Mesenteric fat pad (tissue), 1 donor: ENCODE data around the gene TBC1D23. TPM values are rescaled to one million over a fixed set of nuclear protein-coding genes. Genes with fewer than 3 reads are reported as not detected.
"Not testable (repeated sequence)": the region's sequence is repeated elsewhere in the genome, so short reads cannot be mapped to it uniquely, and the experiment has no call there.

Source experiments
- DNase-seq: peaks from one replicate; pipeline ENCODE4 v3.0.0-alpha.2; 2020; ENCODE audit warnings: low spot score
- long read RNA-seq: library from polyadenylated mRNA; unstranded; transcript quantifications from one replicate; pipeline ENCODE4 v2.0.0, GENCODE V29; 2020
- total RNA-seq: library from RNA; stranded (reverse); fragmentation: NEBNext Ultra II Directional; extraction: Animal tissue kit (Norgen Biotek cat#: 25700); gene quantifications from one replicate; pipeline ENCODE4 v1.2.1, GENCODE V29; 2021
- donor health status: DM: yes; HTN: yes; CAD: no.

The TBC1D23 gene
- total RNA-seq, result 42.0 TPM
- long read RNA-seq, transcript TBC1D23-202 (19 exons, 3,677 nt), result major isoform, 71 of 114 reads
- long read RNA-seq, partial matches to known transcripts, result 13 of 114 reads
- long read RNA-seq, other reads (novel, unspliced or antisense), result 25 of 114 reads

DNA sequence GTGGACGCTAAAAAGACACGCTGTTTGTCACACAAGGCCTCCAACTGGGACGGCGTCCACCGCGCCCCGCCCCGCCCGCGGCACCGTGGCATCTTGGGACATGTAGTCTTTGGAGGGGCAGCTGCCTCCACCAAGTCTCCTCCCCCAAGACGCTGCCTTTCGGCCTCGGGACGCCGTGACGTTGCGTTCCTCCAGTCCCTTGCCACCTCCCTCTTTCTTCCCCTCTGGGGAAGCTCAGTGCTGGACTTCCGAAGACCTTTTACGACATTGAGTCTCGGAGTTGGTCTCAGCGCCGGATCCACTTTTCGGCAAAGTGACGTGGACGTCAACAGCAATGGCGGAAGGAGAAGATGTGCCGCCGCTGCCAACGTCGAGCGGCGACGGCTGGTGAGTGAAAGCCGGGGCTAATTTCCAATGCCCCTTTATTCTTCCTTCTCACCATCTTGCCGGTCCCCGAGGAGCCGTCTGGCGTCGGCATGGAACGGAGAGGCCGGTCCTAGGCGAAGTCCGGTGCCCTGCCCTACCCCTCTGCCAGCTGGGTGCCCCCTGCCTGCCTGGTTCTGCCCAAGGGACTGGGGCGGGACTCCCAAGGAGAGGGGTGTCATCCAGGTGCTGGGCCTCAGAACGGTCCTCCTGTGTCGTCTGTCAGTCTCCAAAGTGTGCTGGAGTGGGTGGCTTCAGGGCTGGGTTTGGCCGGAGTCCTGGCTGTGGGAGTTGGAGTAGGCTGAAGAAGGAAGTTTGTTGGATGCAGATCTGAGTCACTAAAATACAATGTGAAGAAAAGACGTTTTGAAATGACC, at the start of gene TBC1D23:
TSS of gene TBC1D23 (plus strand) at position 308 of the 800 bp plus-strand sequence. CDS start at position 335, 27 bp downstream.
- DNase-seq, result peak; percentile 99

DNA sequence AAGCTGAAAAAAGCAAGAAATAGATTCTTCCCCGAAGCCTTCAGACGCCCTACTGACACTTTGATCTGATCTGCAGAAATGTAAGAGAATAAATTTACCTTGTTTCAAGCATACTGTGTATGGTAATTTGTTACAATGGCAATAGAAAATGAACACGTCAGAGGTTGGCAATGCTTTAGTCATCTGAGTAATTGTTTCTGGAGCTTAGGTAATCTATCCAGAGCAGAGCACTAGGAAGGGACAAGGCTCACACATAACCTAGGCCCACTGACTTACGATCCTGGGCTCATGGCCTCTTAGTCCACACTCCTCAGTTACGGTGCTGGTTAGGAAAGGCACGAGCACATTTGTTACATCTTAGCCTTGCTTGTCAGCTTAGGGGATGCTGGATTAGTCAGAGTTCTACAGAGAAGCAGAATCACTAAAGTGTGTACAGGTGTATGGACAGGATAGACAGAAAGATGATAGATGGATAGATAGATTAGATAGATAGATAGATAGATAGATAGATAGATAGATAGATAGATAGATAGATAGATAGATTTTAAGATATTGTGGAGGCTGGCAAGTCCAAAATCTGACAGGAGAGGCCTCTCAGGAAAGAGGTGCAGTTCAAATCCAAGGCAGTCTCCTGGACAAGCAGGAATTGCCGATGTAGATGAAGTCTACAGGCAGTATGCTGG, 46.8 kb upstream of the TBC1D23 start:
- DNase-seq, result no peak

DNA sequence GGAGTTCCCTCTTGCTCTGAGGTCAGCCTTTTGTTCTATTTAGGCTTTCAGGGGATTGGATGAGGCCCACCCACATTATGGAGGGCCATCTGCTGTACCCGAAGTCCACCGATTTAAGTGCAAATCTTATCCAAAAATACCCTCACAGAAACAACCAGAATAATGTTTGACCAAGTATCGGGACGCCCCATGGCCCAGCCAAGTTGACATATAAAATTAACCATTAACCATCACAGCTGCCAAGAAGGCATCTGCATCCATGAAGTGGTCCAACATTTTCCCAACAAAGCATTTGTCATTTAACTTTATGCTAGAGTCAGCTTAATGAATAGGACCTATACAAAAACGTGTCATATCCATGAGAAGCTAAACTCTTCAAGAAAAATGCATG, 46.2 kb upstream of the TBC1D23 start:
- DNase-seq, result no peak

DNA sequence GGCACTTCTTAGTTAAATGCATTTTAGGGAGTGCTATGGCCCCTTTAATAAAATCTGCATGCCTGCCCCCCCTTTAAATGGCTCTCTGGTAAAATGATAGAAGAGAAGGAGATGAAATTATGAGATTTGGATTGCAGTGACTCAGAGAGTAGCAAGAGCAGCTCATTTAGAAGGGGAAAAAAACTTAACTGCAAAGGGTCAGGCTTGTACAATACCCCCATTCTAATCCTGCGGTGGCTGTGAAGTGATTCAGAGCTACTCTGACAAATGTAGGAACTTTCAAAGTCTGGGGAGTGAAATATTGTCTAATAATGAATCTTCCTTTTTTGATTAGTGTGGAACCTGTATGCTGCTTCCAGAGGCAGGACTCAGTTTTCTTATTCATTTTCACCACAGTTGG, 44.1 kb upstream of the TBC1D23 start:
- DNase-seq, result no peak

DNA sequence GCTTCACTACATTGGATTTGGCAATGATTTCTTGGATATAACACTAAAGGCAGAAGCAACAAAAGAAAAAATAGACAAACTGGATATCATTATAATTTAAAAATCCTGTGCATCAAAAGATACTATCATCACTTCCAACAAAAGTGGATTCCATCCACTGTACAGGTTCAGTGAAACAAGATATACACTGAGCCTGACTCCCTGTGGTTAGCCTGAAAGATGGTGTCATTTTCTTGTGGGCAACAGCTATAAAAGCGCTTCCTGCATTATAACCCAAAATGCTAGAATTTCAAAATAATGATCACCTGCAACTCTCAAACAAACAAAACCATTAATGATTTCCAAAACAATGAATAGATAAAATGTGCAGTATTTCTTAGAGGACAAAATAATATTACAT, 39.6 kb upstream of the TBC1D23 start:
- DNase-seq, result no peak

DNA sequence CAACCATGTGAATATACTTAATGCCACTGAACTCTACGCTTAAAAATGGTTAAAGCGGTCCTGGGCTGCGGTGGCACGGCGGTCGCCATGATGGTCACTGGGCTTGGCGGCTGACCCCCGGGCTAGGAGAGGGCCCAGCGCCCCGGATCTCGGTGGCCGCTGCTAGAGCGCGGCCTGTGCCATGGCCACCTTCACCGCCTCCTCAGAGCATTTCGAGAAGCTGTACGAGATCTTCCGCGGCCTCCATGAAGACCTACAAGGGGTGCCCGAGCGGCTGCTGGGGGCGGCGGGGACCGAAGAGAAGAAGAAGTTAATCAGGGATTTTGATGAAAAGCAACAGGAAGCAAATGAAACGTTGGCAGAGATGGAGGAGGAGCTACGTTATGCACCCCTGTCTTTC, 35.6 kb upstream of the TBC1D23 start:
- no peak for DNase-seq

DNA sequence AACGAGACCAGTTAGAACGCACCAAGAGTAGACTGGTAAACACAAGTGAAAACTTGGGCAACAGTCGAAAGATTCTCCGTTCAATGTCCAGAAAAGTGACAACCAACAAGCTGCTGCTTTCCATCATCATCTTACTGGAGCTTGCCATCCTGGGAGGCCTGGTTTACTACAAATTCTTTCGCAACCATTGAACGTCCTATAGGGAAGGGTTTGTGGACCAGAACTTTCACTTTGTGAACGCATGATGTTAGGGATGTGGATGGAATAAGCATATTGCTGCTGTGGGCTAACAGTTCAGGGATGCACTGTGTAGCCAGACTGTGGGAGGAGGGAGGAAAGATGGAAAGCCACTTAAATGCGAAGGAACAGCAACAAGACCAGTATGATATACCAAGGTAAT, 34.9 kb upstream of the TBC1D23 start:
- no peak for DNase-seq

DNA sequence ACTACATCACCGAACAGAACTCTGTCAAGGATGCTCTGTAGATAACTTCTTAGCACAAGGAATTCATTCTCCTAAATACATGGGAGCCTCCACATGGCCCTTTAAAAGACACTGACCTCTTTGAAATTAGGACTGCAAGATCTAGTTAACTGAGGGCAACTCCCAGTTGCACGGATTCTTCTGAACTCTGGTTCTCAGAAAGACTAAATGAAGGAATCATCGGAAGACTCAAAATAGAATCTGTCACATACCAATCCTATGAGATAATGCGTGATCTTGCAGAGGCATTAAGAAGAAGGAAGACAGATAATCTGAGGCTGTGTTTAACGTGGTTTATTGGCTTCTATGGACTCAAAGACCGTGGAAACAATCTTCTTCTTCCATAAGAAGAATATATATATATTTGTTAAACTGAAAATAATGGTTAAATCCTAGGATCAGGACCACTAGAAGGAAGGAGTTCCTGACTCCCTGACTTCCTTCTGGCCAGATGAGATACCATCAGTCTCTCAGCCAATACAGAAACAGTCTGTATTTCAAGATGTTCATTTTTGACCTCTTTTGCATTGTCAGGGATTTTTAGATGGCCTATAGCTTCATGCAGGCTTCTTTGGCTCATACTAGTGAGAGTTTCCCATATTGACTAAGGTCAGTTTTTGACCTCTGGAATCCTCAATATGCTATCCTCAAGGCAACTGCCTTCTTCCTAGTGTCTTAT, 33.9 kb upstream of the TBC1D23 start:
- DNase-seq, result no peak

DNA sequence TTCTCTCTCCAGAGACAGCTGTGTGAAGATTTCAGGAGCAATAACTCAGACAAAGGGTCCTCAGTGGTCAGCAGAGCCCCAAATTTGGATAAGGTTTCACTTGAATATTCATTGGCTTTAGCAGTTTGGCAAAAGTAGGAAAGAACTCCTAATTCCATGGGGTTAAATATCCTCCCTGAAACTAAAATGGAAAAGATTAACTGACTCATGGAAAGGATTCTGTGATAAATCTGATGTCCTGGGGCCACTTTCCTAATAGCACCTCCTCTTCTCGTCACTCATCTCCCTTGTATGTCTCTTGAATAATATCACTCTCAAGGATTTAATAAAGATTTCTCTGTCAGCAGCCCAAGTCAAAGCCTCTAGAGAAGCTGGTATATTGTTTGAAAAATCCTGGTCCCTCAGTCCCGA, 33.3 kb upstream of the TBC1D23 start:
- DNase-seq, result no peak

DNA sequence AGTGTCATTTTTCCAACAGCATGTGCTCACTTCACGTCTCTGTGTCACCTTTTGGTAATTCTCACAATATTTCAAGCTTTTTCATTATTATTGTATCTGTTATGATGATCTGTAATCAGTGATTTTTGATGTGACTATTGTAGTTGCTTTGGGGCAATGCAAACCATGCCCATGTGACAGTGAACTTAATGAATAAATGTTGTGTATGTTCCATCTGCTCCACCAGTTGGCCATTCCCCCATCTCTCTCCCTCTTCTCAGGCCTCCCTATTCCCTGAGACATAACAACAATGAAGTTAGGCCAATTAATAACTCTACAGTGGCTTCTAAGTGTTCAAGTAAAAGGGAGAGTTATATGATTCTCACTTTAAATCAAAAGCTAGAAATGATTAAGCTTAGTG, 32.5 kb upstream of the TBC1D23 start:
- DNase-seq, result no peak

DNA sequence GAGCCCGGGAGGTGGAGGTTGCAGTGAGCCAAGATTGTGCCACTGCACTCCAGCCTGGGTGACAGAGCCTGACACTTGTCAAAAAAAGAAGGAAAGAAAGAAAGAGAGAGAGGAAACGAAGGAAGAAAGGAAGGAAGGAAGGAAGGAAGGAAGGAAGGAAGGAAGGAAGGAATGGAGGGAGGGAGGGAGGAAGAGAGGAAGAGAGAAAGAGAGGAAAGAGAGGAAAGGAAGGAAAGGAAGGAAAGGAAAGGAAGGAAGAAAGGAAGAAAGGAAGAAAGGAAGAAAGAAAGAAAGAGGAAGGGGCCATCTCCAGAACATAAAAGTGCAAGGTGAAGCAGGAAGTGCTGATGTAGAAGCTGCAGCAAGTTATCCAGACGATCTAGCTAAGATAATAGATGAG, 31.6 kb upstream of the TBC1D23 start:
- DNase-seq, result not testable (repeated sequence)

DNA sequence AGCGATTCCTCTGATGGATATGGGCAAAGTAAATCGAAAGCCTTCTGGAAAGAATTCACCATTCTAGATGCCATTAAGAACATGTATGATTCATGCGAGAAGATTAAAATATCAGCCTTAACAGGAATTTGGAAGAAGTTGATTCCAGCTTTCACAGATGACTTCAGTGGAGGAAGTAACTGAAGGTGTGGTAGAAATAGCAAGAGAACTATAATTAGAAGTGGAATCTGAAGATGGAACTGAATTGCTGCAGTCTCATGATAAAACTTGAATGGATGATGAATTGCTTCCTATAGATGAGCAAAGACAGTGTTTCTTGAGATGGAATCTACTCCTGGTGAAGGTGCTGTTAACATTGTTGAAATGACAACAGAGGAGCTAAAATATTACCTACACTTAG, 30.1 kb upstream of the TBC1D23 start:
- DNase-seq, result no peak

DNA sequence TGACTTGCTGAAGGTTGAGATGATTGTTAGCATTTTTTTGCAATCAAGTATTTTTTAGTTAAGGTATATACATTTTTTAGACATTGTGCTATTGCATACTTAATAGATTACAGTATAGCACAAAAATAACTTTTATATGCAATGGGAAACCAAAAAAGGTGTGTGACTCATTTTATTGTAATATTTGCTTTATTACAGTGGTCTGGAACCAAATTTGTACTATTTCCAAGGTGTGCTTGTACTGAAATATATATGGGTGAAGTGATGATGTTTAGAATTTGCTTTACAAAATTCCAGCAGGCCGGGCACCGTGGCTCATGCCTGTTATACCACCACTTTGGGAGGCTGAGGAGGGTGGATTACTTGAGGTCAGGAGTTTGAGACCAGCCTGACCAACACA, 29.1 kb upstream of the TBC1D23 start:
- DNase-seq, result no peak

DNA sequence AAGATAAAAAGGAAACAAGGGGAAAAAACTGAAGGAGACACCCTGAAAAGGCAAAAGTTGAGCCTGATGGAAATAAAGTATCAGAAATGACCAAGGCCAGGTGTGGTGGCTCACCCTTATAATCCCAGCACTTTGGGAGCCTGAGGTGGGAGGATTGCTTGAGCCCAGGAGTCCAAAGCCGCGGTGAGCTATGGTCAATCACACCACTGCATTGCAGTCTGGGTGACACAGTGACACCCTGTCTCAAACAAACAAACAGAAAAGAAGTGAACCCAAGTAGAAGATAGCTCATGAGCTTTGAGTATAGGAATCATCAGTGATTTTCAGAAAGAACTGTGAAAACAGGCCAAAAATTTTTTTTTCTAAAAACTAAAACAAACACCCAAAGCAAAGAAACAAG, 26.4 kb upstream of the TBC1D23 start:
- DNase-seq, result no peak

DNA sequence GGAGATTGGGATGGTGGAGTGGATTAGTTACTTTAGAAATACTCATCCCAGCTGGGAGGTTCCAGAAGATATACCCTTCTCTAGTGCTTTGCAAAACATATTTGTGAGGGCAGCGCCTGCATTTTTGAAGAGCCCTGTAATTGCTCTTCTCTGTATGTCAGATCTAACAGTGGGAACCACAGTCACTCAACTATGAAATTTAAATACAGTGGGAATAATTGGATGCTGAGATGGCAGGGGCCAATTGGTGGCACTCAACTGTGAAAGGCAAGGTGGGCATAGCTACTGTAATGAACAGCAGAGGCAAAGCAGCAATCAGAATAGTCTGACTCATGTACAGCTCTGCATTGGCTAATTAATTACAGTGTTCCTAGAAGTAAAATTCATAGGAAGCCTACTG, 22.2 kb upstream of the TBC1D23 start:
- no peak for DNase-seq

DNA sequence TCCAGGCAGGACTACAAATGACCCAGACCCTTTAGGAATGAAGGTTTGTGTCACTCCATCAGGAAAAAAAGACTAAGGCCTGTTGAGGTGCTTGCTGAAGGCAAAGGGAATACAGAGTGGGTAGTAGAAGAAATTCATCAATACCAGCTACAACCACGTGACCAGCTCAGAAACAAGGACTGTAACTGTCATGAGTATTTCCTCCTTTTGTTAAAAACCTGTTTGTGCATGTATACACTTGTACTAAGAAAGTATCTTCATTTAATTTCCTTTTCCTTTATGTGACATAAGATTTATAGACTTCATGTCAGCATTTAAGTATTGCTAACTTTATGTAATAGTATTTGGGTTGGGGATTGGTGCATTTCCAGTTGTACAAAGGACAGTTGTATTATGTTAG, 18.3 kb upstream of the TBC1D23 start:
- not testable (repeated sequence) for DNase-seq

DNA sequence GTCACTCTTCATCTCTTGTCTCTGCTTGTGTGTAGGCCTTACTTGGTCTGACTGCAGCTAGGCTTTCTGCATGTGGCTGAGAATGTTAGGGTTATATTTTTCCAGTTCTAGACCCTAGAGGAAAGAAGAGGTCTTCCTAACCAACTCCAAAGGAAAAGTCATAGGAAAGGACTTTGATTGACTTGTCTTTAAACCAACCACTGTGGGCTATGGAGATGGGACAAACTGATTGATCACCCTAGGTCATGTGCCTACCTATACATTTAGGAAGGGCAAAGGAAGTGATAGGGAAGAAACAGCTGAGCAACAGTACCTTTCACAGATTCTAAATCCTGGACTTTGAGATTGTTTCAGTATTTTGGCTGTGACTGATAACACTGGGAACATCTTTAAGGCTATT, 16.5 kb upstream of the TBC1D23 start:
- DNase-seq, result no peak

DNA sequence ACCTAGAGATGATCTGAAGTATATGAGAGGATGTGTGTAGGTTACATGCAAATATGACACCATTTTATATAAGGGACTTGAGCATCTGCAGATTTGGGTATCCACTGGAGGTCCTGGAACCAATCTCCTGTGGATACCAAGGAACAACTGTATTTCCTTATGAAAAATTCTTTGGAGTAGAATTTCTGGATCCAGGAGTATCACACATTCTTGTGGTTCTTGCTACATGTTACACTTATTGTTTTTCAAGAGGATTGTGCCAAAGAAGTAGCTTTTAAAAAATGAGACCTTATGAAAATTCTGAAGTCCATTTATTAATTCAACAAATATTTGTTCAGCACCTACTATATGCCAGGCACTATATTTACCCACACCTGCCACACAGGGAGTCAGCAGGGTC, 15.7 kb upstream of the TBC1D23 start:
- DNase-seq, result no peak

DNA sequence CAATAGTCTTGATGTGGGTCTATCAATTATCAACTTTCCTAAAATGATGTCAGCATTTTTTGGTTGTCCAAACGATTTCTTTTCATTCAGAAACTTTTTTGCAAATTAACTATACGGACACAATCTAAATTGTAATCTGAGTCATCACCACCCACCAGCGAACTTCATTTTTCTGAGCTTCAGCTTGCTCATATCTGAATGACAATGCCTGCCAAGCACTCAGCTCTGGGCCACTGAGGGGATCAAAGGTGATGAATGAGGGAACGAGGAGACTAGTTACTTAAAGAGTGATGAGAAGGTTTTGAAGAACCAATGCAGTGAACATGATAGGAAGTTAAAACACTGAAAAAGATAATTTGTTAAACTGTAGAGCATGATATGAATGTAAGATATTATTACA, 14.9 kb upstream of the TBC1D23 start:
- no peak for DNase-seq

DNA sequence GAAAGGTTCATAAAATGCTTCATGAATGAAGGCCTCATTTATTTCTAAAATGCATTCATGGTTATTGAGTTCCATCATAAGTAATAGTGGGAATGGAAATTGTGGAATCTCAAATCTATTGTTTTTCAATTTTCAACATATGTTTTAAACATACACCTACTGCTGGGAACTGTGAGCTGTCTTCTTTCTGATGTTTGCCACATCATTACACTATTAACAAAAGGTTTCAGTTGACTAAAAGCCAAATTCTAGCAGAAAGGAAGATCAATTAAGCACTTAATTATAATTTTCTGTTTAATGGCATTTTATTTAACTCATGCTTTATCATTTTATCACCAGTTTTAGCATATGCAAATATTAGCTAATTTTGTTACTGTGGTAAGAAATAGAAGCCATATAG, 13.8 kb upstream of the TBC1D23 start:
- DNase-seq, result no peak

DNA sequence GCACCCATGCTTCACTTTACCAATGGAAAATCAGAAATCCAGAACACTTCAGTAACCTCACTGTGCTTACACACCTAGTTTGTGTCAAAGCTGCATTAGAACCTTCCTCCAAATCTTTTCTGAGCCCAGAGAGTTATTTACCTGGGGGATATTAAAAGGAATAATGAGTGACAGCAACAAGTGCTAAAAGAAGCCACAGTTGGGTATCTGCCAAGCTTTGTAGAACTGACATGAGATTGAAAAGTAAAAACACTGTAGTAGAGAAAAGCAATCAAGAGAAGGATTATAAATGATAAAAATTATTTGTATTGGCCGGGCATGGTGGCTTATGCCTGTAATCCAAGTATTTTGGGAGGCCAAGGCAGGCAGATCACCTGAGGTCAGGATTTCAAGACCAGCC, 8.8 kb upstream of the TBC1D23 start:
- DNase-seq, result no peak

DNA sequence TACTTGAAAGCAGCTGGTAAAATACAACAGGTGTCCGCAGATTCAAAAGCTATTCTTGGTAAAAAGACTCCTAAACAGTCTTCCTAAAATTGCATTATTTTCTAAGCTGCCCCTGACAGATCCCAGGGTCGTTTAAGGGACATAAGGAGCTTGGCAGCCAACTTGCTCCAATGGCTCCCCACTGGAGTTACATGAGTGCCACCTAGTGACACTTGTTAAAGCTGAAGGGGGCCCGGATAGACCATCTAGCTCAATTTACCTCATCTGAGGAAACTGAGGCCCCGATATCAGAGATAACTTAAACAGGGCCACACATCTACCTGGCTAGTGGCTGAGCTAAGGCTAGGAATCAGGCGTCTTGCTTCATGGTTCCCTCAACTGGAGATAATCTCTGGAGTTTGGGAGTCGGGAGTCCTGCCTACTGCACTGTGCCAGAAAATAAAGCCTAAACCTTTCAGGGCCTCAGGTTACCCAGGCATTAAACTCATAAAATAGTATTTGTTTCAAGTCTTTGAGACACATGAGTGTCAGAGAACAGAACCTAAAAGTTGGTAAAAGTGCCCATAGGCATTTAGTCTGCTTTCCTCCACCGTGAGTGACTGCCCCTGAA, 6.5 kb upstream of the TBC1D23 start:
- DNase-seq, result no peak
